Left lung (tissue), 10 donors: Measurements from ENCODE around the gene AOAH. TPM values are rescaled to one million over a fixed set of nuclear protein-coding genes. Genes with fewer than 3 reads are reported as not detected.

Experiments
- ATAC-seq: fragments of 200-7000 bp; cut with Tn5 transposase; one replicate; pipeline ENCODE4 v1.9.1; 2020; ENCODE audit warnings: moderate library complexity
- DNase-seq, 4 donors: peaks; one replicate each; pipeline ENCODE4 v3.0.0-alpha.2; 2013 to 2020
- H3K27ac ChIP-seq, 2 donors: fragments of 200-600 bp; sonication (generic) in 1 of 2; one replicate each; pipeline versions ENCODE4 v1.5.0 to v1.8.0; 2020 to 2021
- H3K27me3 ChIP-seq, 2 donors: fragments of 200-600 bp; sonication (generic) in 1 of 2; one replicate each; pipeline versions ENCODE4 v1.5.0 to v1.8.0; 2020 to 2021
- H3K36me3 ChIP-seq, 2 donors: fragments of 200-600 bp; sonication (generic) in 1 of 2; one replicate each; pipeline versions ENCODE4 v1.5.0 to v1.8.0; 2020 to 2021
- H3K4me1 ChIP-seq, 2 donors: fragments of 200-600 bp; one replicate each; pipeline ENCODE4 v1.8.0; 2021
- H3K4me3 ChIP-seq, 2 donors: fragments of 200-600 bp; sonication (generic) in 1 of 2; one replicate each; pipeline versions ENCODE4 v1.5.0 to v1.8.0; 2020 to 2021; ENCODE audit warnings: mild to moderate bottlenecking in 1 of 2
- H3K9me3 ChIP-seq, 2 donors: fragments of 200-600 bp; sonication (generic) in 1 of 2; one replicate each; pipeline versions ENCODE4 v1.5.0 to v1.8.0; 2020 to 2021
- intact Hi-C, 2 donors: fragments of 100-400 bp; cut with DNase I; formaldehyde crosslinking; loops; one replicate each; pipeline versions ENCODE4 v1.11.2 to v1.14.2; 2022
- polyA plus RNA-seq, 6 donors: library from polyadenylated mRNA; unstranded; fragments of 120-200 nt; gene quantifications; one replicate each; pipeline ENCODE4 v1.2.1, GENCODE V29; 2013; ENCODE audit not compliant: insufficient read length in 6 of 6
- total RNA-seq, 2 donors: library from RNA; stranded (reverse); fragmentation: NEBNext Ultra II Directional; extraction: Animal tissue kit (Norgen Biotek cat#: 25700); gene quantifications; one replicate each; pipeline ENCODE4 v1.2.1, GENCODE V29; 2021
- TF ChIP-seq, protein P1 (sequence below), 2 donors: fragments of 200-600 bp; sonication (generic) in 1 of 2; IDR thresholded peaks; one replicate each; pipeline versions ENCODE4 v1.5.0 to v1.8.0; 2021; ENCODE audit warnings: antibody characterized with exemption in 2 of 2
- donor health status: DM: no; HTN: yes; CAD: no.
- donor health status: DM: no; HTN: no; CAD: no.

The AOAH gene
- total and polyA plus RNA-seq, 8 donors, result 3.9 to 28.2 (median 6.9) TPM

DNA sequence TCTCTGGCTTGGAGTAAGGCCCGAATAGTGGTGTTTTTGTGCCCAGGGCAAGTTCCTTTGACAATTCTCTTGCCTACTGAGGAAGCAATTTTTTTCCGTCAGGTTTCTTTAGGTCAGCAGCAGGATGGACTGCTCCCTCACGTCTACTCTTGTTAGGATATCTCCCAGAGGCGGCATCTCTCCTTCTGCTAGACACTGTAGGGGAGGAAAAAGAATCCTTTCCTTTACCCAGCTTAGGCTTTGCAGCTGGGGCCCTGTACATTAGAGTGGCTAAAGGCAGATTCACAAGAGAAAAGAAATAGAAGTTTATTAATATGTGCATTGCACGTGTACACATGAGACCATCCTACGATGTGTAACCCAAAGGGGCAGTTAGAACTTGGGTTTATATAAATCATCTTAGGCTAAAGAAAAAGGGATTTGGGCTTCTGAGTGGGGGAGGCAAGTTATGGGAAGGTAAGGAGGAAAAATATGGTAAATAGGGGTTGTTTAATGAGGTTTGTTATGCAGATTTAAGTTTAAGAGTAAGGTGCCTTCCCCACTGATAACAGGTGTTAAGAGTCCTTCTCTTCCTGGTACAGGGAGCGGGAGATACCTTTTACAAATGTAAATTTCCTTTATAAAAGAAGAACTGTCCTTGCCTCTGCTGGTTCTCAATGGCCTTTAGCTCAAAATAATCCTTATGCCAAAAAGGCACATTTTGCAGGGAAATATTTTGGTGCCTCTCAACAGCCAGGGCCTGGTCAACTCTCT, 156.4 kb downstream of the AOAH start:
- H3K9me3 ChIP-seq, result no peaks in the 10 kb centered on the region
- no peak overlapping the region for H3K4me3 ChIP-seq
- H3K4me1 ChIP-seq, result peaks cover 5 to 53% of the 10 kb centered on the region in 2 donors
- H3K36me3 ChIP-seq, result no peaks in the 10 kb centered on the region
- DNase-seq, result no peak
- no peaks in the 10 kb centered on the region for H3K27me3 ChIP-seq
- no peak overlapping the region for H3K27ac ChIP-seq
- TF ChIP-seq, protein P1, sequence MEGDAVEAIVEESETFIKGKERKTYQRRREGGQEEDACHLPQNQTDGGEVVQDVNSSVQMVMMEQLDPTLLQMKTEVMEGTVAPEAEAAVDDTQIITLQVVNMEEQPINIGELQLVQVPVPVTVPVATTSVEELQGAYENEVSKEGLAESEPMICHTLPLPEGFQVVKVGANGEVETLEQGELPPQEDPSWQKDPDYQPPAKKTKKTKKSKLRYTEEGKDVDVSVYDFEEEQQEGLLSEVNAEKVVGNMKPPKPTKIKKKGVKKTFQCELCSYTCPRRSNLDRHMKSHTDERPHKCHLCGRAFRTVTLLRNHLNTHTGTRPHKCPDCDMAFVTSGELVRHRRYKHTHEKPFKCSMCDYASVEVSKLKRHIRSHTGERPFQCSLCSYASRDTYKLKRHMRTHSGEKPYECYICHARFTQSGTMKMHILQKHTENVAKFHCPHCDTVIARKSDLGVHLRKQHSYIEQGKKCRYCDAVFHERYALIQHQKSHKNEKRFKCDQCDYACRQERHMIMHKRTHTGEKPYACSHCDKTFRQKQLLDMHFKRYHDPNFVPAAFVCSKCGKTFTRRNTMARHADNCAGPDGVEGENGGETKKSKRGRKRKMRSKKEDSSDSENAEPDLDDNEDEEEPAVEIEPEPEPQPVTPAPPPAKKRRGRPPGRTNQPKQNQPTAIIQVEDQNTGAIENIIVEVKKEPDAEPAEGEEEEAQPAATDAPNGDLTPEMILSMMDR (IDR thresholded peaks at IDR 0.05), result no peak
- intact Hi-C loops, result no loop called here
- ATAC-seq, result no peak

DNA sequence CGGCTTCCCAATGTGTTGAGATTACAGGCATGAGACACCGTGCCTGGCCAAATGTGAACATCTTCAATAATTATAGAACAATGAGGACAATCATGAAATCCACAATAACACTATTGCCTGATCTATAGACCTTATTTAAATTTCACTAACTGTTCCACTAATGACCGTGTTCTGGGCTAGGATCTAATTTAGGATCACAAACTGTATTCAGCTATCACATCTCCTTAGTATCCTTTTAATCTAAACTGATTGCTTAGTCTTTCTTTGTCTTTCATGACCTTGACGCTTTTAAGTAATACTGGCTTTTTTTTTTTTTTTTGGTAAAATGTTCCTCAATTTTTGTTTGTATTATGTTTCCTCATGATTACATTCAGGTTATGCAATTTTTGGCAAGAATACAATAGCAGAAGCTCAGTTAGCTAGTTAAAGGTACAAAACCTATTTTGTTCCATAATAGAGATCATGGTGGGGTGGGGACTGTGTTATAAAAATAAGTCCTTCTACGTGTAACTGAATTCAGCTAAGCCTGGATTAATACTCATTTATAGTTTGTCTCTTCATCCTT, 158.4 kb downstream of the AOAH start:
- peak overlapping the region in 1 of 2 donors; percentile 70 for H3K27ac ChIP-seq
- no peaks in the 10 kb centered on the region for H3K36me3 ChIP-seq
- TF ChIP-seq, protein P1 (IDR thresholded peaks at IDR 0.05), result no peak
- H3K9me3 ChIP-seq, result no peaks in the 10 kb centered on the region
- intact Hi-C loops, result no loop called here
- peaks cover 5 to 48% of the 10 kb centered on the region in 2 donors for H3K4me1 ChIP-seq
- no peaks in the 10 kb centered on the region for H3K27me3 ChIP-seq
- peak; percentile 38 for ATAC-seq
- no peak overlapping the region for H3K4me3 ChIP-seq
- DNase-seq, result no peak

DNA sequence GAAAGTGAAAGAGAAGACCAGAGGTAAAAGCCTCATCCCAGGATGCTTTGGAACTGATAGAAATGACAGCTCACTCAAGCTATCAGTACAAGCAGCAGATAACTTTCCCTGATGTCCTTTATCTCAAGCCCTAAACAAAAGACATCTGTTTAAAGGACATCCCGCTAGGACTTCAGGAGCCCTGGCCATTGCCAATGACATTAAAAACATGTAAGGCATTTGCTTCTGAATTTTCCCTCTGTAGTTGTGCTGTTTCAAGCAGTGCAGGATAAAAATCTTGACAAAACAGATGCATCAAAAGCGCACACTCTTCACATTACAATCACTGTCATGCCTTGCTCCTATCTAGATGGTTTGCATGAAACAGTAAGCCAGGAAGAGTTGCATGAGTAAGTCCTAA, 159.8 kb downstream of the AOAH start:
- Histone ChIP-seq H3K4me3 (no peak overlapping the region), H3K27me3 (no peaks in the 10 kb centered on the region), H3K4me1 (peaks cover 5 to 40% of the 10 kb centered on the region in 2 donors), H3K36me3 (no peaks in the 10 kb centered on the region), H3K9me3 (no peaks in the 10 kb centered on the region), H3K27ac (peak overlapping the region in 1 of 2 donors; percentile 24)
- ATAC-seq, result no peak
- intact Hi-C loops, result no loop called here
- TF ChIP-seq, protein P1 (IDR thresholded peaks at IDR 0.05), result no peak
- DNase-seq, result no peak

DNA sequence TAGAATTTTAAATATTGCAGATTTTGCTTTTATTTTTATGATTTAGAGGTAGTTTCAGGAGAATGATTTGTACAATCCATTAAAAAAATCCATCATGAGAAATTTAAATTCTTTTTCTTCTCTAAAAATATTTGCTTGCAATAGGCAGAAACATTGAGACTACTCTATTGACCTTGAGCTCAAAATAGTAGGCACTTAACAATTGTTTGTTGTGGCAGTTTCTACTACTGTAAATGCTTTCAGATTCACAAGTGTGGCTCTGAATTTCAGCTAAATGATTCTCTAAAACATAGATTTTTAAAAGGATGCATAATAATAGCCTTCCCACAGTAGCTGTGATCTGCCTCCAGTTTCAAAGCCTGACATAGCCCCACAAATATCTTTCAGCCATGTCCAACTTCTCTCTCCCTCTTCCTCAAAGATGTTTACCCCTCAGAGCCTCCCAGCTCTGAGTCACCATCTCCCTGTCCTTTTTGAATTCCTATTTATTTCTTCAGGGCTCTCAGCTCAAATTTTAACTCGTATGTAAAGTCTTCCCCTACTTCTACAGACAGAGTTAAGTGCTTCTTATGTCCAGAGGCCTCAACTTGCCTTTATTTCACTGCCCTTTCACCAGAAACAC, 160.5 kb downstream of the AOAH start:
- Histone ChIP-seq H3K27ac (peak overlapping the region in 1 of 2 donors; percentile 24), H3K9me3 (no peaks in the 10 kb centered on the region), H3K4me3 (no peak overlapping the region), H3K36me3 (no peaks in the 10 kb centered on the region), H3K4me1 (peaks cover 5 to 40% of the 10 kb centered on the region in 2 donors), H3K27me3 (no peaks in the 10 kb centered on the region)
- intact Hi-C loops, result no loop called here
- TF ChIP-seq, protein P1 (IDR thresholded peaks at IDR 0.05), result no peak
- DNase-seq (no peak), ATAC-seq (peak; percentile 80)

DNA sequence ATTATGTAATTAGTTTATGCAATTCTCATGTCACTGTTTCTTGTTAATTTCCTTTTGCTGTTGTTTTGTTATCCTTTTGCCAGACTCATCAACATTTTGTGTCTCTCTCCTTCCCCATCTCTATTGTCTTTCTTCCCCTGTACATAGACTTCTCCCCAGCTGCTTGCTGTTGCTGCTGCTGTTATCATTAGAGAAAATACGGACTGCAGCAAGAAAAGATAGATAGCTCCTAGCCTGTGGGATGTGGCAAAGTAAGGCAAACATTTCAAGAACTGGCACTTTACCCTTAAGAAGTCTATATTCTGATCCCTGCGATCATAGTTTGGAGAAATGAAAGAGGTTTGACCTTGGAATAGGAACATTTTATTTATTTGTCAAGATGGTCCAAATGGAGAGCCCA, 162.2 kb downstream of the AOAH start:
- intact Hi-C loops, result no loop called here

More for the DNA sequence above, 162.2 kb downstream of the AOAH start:
- Histone ChIP-seq H3K4me1 (peaks cover 5 to 35% of the 10 kb centered on the region in 2 donors), H3K36me3 (no peaks in the 10 kb centered on the region), H3K4me3 (no peak overlapping the region), H3K27ac (peak overlapping the region in 1 of 2 donors; percentile 42), H3K27me3 (no peaks in the 10 kb centered on the region), H3K9me3 (no peaks in the 10 kb centered on the region)
- ATAC-seq, result no peak
- DNase-seq, result no peak
- TF ChIP-seq, protein P1 (IDR thresholded peaks at IDR 0.05), result no peak
